Measurements from ENCODE around the gene STK24.

DNA sequence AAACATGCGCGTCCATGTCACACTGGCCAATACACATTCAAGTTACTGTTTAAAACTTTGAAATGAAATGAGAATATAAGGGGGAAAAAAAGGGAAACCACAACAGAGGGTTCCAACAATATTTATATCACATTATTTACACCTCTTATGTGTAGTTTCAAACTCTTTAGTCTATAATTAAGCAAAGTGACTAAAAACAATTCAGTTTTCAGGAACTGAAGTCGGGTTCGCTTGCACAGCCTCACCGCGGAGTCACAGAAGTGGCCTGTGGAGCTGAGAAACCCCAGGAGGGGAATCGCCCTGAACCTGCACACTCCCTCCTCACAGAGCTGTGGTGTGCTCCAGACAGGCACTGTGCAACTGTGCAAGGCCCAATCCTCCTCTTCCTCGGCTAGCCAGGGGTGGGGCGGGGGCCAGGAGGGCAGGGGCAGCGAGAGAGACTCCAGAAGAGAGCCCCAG lies 75.9 kb downstream of the STK24 start:
- TF ChIP-seq, protein P1, sequence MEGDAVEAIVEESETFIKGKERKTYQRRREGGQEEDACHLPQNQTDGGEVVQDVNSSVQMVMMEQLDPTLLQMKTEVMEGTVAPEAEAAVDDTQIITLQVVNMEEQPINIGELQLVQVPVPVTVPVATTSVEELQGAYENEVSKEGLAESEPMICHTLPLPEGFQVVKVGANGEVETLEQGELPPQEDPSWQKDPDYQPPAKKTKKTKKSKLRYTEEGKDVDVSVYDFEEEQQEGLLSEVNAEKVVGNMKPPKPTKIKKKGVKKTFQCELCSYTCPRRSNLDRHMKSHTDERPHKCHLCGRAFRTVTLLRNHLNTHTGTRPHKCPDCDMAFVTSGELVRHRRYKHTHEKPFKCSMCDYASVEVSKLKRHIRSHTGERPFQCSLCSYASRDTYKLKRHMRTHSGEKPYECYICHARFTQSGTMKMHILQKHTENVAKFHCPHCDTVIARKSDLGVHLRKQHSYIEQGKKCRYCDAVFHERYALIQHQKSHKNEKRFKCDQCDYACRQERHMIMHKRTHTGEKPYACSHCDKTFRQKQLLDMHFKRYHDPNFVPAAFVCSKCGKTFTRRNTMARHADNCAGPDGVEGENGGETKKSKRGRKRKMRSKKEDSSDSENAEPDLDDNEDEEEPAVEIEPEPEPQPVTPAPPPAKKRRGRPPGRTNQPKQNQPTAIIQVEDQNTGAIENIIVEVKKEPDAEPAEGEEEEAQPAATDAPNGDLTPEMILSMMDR (conservative IDR thresholded peaks at IDR 0.05; ENCODE audit: low read depth, low read length) = no peak
- no peak for TF ChIP-seq EZH2 (IDR thresholded peaks at IDR 0.05; ENCODE audit: borderline replicate concordance, low read depth, low read length, poor library complexity, severe bottlenecking)

Data from A673 (cell line).